ENCODE measurements around the gene COL3A1. TPM values are rescaled to one million over a fixed set of nuclear protein-coding genes. Genes with fewer than 3 reads are reported as not detected.

The COL3A1 gene
- total RNA-seq, 4 donors from 2014 or later = 211 to 408 (median 347) TPM

DNA sequence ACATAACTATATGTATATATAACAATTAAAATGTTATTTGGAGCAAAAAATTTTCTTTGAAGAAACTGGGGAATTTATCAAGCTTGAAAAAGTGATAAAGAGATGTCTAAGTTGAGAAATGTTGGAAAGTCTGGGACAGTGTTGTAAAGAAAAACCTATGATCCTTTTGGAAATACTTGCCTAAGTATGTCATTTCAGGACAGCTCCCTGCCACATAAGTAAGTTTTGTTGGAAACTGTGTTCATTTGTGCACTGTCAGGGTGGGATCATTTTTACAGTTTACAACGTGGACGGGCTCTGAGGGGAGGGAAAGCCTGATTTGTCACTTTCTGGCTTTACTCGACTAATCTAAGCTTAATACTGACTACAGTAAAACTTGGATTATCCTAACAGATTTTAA, 10.4 kb upstream of the COL3A1 start:
- no peaks in the 10 kb centered on the region for H3K36me3 ChIP-seq
- no peaks in the 10 kb centered on the region for H3K9me3 ChIP-seq
- no peak overlapping the region for H3K4me3 ChIP-seq
- no peak for ATAC-seq
- WGBS, 2 donors (ENCODE audit: low coverage in 1 of 2) = 64 to 66% methylated on average over 2 to 3 of the region's 3 CpGs
- peaks cover 0 to 7% (median 0%) of the 10 kb centered on the region in 3 donors for H3K4me1 ChIP-seq
- TF ChIP-seq EP300 (IDR thresholded peaks at IDR 0.05) (no peak), POLR2A (IDR thresholded peaks at IDR 0.05) (no peak), POLR2AphosphoS5 (IDR thresholded peaks at IDR 0.05) (no peak)
- TF ChIP-seq, protein P1, sequence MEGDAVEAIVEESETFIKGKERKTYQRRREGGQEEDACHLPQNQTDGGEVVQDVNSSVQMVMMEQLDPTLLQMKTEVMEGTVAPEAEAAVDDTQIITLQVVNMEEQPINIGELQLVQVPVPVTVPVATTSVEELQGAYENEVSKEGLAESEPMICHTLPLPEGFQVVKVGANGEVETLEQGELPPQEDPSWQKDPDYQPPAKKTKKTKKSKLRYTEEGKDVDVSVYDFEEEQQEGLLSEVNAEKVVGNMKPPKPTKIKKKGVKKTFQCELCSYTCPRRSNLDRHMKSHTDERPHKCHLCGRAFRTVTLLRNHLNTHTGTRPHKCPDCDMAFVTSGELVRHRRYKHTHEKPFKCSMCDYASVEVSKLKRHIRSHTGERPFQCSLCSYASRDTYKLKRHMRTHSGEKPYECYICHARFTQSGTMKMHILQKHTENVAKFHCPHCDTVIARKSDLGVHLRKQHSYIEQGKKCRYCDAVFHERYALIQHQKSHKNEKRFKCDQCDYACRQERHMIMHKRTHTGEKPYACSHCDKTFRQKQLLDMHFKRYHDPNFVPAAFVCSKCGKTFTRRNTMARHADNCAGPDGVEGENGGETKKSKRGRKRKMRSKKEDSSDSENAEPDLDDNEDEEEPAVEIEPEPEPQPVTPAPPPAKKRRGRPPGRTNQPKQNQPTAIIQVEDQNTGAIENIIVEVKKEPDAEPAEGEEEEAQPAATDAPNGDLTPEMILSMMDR (IDR thresholded peaks at IDR 0.05) = no peak
- no peaks in the 10 kb centered on the region for H3K27me3 ChIP-seq
- no peak overlapping the region for H3K27ac ChIP-seq

DNA sequence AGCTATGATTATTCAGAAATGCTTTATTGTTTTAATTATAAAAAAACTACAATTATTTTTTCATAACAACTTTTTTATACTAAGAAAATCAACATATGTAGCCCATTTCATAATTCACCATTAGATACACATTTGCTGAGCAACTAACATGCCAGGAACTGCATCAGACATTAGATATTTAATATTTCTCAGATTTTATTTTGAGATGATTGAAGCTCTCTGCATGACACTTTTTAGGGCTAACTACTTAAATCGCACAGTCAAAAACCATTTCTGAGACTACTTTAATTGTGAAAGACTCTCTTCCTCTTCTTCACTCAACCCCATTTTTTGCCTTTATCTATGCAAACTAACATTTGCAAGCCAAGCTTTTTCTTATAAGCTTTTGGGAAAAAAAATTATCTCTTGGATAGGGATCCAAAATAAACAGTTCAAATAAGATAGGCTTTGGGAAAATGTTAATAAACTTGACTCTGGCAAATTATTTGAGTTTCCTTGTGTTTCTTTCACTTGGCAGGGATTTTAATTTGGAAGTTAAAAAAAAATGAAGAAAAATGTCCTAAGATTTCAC, 9.1 kb upstream of the COL3A1 start:
- no peaks in the 10 kb centered on the region for H3K9me3 ChIP-seq
- no peak for ATAC-seq
- H3K27me3 ChIP-seq = no peaks in the 10 kb centered on the region
- H3K4me3 ChIP-seq = no peak overlapping the region
- WGBS, 2 donors (ENCODE audit: low coverage in 1 of 2) = 72 to 80% methylated on average over 1 of the region's 1 CpG
- TF ChIP-seq POLR2AphosphoS5 (IDR thresholded peaks at IDR 0.05) (no peak), EP300 (IDR thresholded peaks at IDR 0.05) (no peak), POLR2A (IDR thresholded peaks at IDR 0.05) (no peak)
- TF ChIP-seq, protein P1 (IDR thresholded peaks at IDR 0.05) = no peak
- peaks cover 0 to 14% (median 0%) of the 10 kb centered on the region in 3 donors for H3K4me1 ChIP-seq
- no peak overlapping the region for H3K27ac ChIP-seq
- H3K36me3 ChIP-seq = no peaks in the 10 kb centered on the region

DNA sequence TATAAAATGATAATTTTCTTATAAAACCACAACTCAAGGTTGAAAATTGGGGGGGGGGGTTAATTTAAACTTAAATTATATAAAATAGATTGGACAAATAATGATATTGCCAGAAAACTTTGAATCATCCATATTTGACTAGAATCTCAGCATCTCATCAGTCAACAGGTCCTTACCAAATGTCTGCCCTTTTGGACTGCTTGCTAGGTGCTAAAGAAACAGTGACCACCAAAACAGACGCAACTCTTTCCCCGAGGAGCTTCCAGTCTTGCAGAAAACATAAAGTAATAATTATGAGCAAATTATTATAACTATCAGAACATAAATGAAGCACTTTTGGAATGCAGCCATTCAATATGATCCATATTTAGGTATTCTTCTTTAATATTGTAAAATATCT, 8.6 kb upstream of the COL3A1 start:
- no peak overlapping the region for H3K27ac ChIP-seq
- H3K4me3 ChIP-seq = no peak overlapping the region
- H3K36me3 ChIP-seq = no peaks in the 10 kb centered on the region
- no peaks in the 10 kb centered on the region for H3K27me3 ChIP-seq
- WGBS, 2 donors (ENCODE audit: low coverage in 1 of 2) = 65% methylated on average over 2 of the region's 2 CpGs
- no peak for ATAC-seq
- TF ChIP-seq POLR2AphosphoS5 (IDR thresholded peaks at IDR 0.05) (no peak), POLR2A (IDR thresholded peaks at IDR 0.05) (no peak), EP300 (IDR thresholded peaks at IDR 0.05) (no peak)
- TF ChIP-seq, protein P1 (IDR thresholded peaks at IDR 0.05) = no peak
- no peaks in the 10 kb centered on the region for H3K9me3 ChIP-seq
- H3K4me1 ChIP-seq = peaks cover 0 to 17% (median 0%) of the 10 kb centered on the region in 3 donors

DNA sequence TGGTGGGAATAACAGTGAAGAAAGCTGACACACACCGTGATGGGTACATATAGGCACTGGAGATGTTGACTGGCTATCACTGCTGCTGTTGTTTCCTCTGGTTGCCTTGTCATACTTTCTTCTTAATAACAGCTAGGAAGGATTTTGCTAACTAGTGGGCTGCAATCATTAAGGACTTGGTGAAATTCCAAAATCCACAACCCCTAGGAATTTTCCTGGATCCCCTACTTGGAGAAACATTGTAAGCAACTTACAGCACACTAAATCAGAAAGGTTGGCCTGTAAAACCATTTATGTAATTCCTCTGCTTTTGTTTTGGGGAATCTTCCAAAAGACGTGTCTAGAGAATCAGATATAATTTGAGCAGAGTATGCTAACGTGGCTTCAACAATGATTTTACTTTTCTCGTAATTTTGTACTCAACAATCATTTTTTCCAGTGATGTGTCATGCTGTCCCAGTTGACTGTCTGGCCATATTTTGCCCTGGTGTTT, 8.0 kb upstream of the COL3A1 start:
- H3K27me3 ChIP-seq = no peaks in the 10 kb centered on the region
- peaks cover 0 to 18% (median 0%) of the 10 kb centered on the region in 3 donors for H3K4me1 ChIP-seq
- H3K4me3 ChIP-seq = no peak overlapping the region
- peak overlapping the region in 3 of 4 donors; percentile 35 to 48 (median 46) for H3K27ac ChIP-seq
- TF ChIP-seq EP300 (IDR thresholded peaks at IDR 0.05) (no peak), POLR2AphosphoS5 (IDR thresholded peaks at IDR 0.05) (no peak), POLR2A (IDR thresholded peaks at IDR 0.05) (no peak)
- TF ChIP-seq, protein P1 (IDR thresholded peaks at IDR 0.05) = no peak
- peak; percentile 49 for ATAC-seq
- H3K9me3 ChIP-seq = no peaks in the 10 kb centered on the region
- H3K36me3 ChIP-seq = no peaks in the 10 kb centered on the region
- WGBS, 2 donors (ENCODE audit: low coverage in 1 of 2) = 56 to 63% methylated on average over 4 of the region's 4 CpGs
